Lung (tissue), 5 donors: ENCODE data around the gene SEC61B. TPM values are rescaled to one million over a fixed set of nuclear protein-coding genes. Genes with fewer than 3 reads are reported as not detected.

ENCODE experiments used
- polyA plus RNA-seq, 2 donors: library from polyadenylated mRNA; stranded (reverse); fragments of 200-250 nt; gene quantifications; one replicate each; pipeline ENCODE4 v1.2.1, GENCODE V29; 2013
- small RNA-seq: library from RNA; depleted of rRNA; stranded (forward); fragments of <200 nt; gene quantifications from one replicate; pipeline ENCODE3, GENCODE V24; 2014; ENCODE audit warnings: low replicate concordance
- total RNA-seq, 2 donors: library from RNA; depleted of rRNA in 1 of 2; stranded (reverse); fragments of >200 nt in 1 of 2; gene quantifications; one replicate each; pipeline ENCODE4 v1.2.1, GENCODE V29; 2014 to 2021
- donor health status: Bipolar disorder and iron deficiency.
- donor health status: healthy.
- donor health status: DM: yes; HTN: yes; CAD: no.

SEC61B gene
- total and polyA plus RNA-seq, 4 donors = 35.9 to 516 (median 267) TPM

Small RNA genes lying within 50 kb of the gene (small RNA-seq; reads per million reads assigned to genes)
- gene RN7SL794P = not detected

Other genes starting within 250 kb of the SEC61B start
- gene TGFBR1, start 117.2 kb upstream of the SEC61B start, total RNA-seq = 10 to 100 TPM; 43.1 to 73.2 TPM
- gene TGFBR1, start 117.2 kb upstream of the SEC61B start, polyA plus RNA-seq = 10 to 100 TPM; 14.2 to 14.7 TPM
- gene ALG2, start 340 bp upstream of the SEC61B start, total RNA-seq = 10 to 100 TPM; 32.8 to 41.3 TPM
- 10 to 100 TPM; 26.1 to 44.4 TPM for gene ALG2, start 340 bp upstream of the SEC61B start, polyA plus RNA-seq